ENCODE measurements around the gene PRR12. TPM values are rescaled to one million over a fixed set of nuclear protein-coding genes. Genes with fewer than 3 reads are reported as not detected.

PRR12 gene
- total RNA-seq, 2 experiments from 2014 or later, result 41.7 to 42.2 TPM

- H3K27me3 ChIP-seq (ENCODE audit: control insufficient read depth in 1 of 2, insufficient read depth in 2 of 2, low read length in 2 of 2), result no peaks in the 10 kb centered on the region
- POLR2A ChIA-PET, result interaction anchor here (1.2 kb wide), 1 partner anchor 56 kb away, joined by 3 read pairs; no protein-coding TSS in a partner anchor
- Mint-ChIP-seq H3K4me1 (ENCODE audit: low read depth) (peaks cover 30% of the 10 kb centered on the region), H3K27ac (no peak overlapping the region), H3K9me3 (no peaks in the 10 kb centered on the region), H3K36me3 (ENCODE audit: low read depth) (peaks cover 5% of the 10 kb centered on the region), H3K4me3 (no peak overlapping the region), H3K27me3 (no peaks in the 10 kb centered on the region)
- intact Hi-C loops (cut with DNase I, micrococcal nuclease), result no loop called here
- CTCF ChIA-PET, result no interaction called here
- H3K4me3 ChIP-seq (ENCODE audit: low read length), result no peak overlapping the region
- no peak overlapping the region for H3K27ac ChIP-seq (ENCODE audit: low read depth in 1 of 2, low read length in 2 of 2)
- H3K9me3 ChIP-seq (ENCODE audit: control insufficient read depth in 1 of 2, insufficient read depth in 1 of 2, low read length in 2 of 2), result no peaks in the 10 kb centered on the region
- H3K36me3 ChIP-seq (ENCODE audit: insufficient read depth, low read length), result no peaks in the 10 kb centered on the region
- H3K4me1 ChIP-seq (ENCODE audit: insufficient read depth, low read length), result peaks cover 25% of the 10 kb centered on the region
- ATAC-seq (ENCODE audit: poor library complexity) (no peak), DNase-seq (peak in 1 of 14 experiments; percentile 27)
- no peak for TF ChIP-seq CTCF (IDR thresholded peaks at IDR 0.05)
Observed at GRCh38 chr19:49635530-49636232, 44.7 kb downstream of the PRR12 start.

- no peaks in the 10 kb centered on the region for H3K27me3 Mint-ChIP-seq
- Histone ChIP-seq H3K27ac (ENCODE audit: low read depth in 1 of 2, low read length in 2 of 2) (no peak overlapping the region), H3K4me1 (ENCODE audit: insufficient read depth, low read length) (peaks cover 32% of the 10 kb centered on the region), H3K4me3 (ENCODE audit: low read length) (no peak overlapping the region), H3K27me3 (ENCODE audit: control insufficient read depth in 1 of 2, insufficient read depth in 2 of 2, low read length in 2 of 2) (no peaks in the 10 kb centered on the region), H3K36me3 (ENCODE audit: insufficient read depth, low read length) (no peaks in the 10 kb centered on the region), H3K9me3 (ENCODE audit: control insufficient read depth in 1 of 2, insufficient read depth in 1 of 2, low read length in 2 of 2) (no peaks in the 10 kb centered on the region)
- H3K4me1 Mint-ChIP-seq (ENCODE audit: low read depth), result peaks cover 34% of the 10 kb centered on the region
- no peak overlapping the region for H3K4me3 Mint-ChIP-seq
- H3K9me3 Mint-ChIP-seq, result no peaks in the 10 kb centered on the region
- TF ChIP-seq CTCF (IDR thresholded peaks at IDR 0.05), result no peak
- POLR2A ChIA-PET, result interaction anchor here (1.2 kb wide), 1 partner anchor 57 kb away, joined by 3 read pairs; no protein-coding TSS in a partner anchor
- CTCF ChIA-PET, result no interaction called here
- DNase-seq (peak in 1 of 14 experiments; percentile 36), ATAC-seq (ENCODE audit: poor library complexity) (no peak)
- H3K36me3 Mint-ChIP-seq (ENCODE audit: low read depth), result peaks cover 5% of the 10 kb centered on the region
- no peak overlapping the region for H3K27ac Mint-ChIP-seq
- intact Hi-C loops (cut with DNase I, micrococcal nuclease), result no loop called here
Observed at GRCh38 chr19:49636233-49636932, 45.4 kb downstream of the PRR12 start.

- ChIA-PET CTCF (interaction anchor here (0.9 kb wide), 1 partner anchor 19 kb away, joined by 3 read pairs; no protein-coding TSS in a partner anchor), POLR2A (interaction anchor here (0.6 to 0.8 kb wide), 2 partner anchors 39 to 127 kb away, joined by 3 read pairs; partner anchors contain the start of gene PRMT1)
- Histone ChIP-seq H3K4me1 (ENCODE audit: insufficient read depth, low read length) (peaks cover 43% of the 10 kb centered on the region), H3K36me3 (ENCODE audit: insufficient read depth, low read length) (no peaks in the 10 kb centered on the region), H3K27ac (ENCODE audit: low read depth in 1 of 2, low read length in 2 of 2) (no peak overlapping the region), H3K4me3 (ENCODE audit: low read length) (no peak overlapping the region), H3K9me3 (ENCODE audit: control insufficient read depth in 1 of 2, insufficient read depth in 1 of 2, low read length in 2 of 2) (no peaks in the 10 kb centered on the region), H3K27me3 (ENCODE audit: control insufficient read depth in 1 of 2, insufficient read depth in 2 of 2, low read length in 2 of 2) (no peaks in the 10 kb centered on the region)
- ATAC-seq (ENCODE audit: poor library complexity) (no peak), DNase-seq (peak in 1 of 14 experiments; percentile 46)
- Mint-ChIP-seq H3K36me3 (ENCODE audit: low read depth) (peaks cover 5% of the 10 kb centered on the region), H3K4me3 (peak overlapping the region; percentile 86), H3K4me1 (ENCODE audit: low read depth) (peaks cover 48% of the 10 kb centered on the region), H3K27me3 (no peaks in the 10 kb centered on the region), H3K27ac (peak overlapping the region; percentile 62), H3K9me3 (no peaks in the 10 kb centered on the region)
- TF ChIP-seq CTCF (IDR thresholded peaks at IDR 0.05), result no peak
- intact Hi-C loops (cut with DNase I, micrococcal nuclease), result loop anchor here (2.0 kb wide), 2 partner anchors 15 to 45 kb away; no protein-coding TSS in a partner anchor
Observed at GRCh38 chr19:49637821-49638738, 47.1 kb downstream of the PRR12 start.
